OCI-LY3 (cell line): Measurements from ENCODE around the gene ABI3BP.

ENCODE experiments used
- EZH2phosphoT487 ChIP-seq: fragments of 200-600 bp; shearing (Covaris generic); IDR thresholded peaks from 2 replicates; pipeline ENCODE4 v1.6.1; 2018; ENCODE audit warnings: antibody characterized with exemption, mixed run types, low read depth
- TF ChIP-seq, protein P1 (sequence below): fragments of 200-600, 300-600 bp; sonication (generic); IDR thresholded peaks from 2 replicates; pipeline ENCODE4 v1.5.1; 2014; ENCODE audit warnings: antibody characterized with exemption, low read length, low read depth

DNA sequence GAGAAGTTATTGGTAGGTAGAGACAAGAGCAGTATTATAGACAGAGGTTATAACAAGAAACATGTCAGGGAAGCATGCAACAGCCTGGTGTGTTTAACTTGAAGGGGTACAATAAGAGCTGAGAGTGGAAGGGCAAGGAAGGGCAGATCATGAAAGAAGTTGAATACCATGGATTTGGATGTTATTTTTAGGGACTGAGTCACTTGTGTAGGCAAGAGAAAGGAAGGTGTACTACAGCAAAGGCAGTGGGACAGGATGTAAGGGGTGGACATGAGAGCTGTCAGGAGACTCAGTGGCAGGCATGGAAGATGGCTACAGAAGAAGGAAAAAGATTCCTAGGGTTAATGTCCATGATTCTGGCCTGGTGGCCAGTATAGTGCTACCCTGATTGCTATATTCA is 217.6 kb downstream of the ABI3BP start:
- TF ChIP-seq, protein P1, sequence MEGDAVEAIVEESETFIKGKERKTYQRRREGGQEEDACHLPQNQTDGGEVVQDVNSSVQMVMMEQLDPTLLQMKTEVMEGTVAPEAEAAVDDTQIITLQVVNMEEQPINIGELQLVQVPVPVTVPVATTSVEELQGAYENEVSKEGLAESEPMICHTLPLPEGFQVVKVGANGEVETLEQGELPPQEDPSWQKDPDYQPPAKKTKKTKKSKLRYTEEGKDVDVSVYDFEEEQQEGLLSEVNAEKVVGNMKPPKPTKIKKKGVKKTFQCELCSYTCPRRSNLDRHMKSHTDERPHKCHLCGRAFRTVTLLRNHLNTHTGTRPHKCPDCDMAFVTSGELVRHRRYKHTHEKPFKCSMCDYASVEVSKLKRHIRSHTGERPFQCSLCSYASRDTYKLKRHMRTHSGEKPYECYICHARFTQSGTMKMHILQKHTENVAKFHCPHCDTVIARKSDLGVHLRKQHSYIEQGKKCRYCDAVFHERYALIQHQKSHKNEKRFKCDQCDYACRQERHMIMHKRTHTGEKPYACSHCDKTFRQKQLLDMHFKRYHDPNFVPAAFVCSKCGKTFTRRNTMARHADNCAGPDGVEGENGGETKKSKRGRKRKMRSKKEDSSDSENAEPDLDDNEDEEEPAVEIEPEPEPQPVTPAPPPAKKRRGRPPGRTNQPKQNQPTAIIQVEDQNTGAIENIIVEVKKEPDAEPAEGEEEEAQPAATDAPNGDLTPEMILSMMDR: no peak
- no peak for TF ChIP-seq EZH2phosphoT487
